Right ventricle myocardium superior (tissue), 1 donor: ENCODE measurements around the gene STMP1. TPM values are rescaled to one million over a fixed set of nuclear protein-coding genes. Genes with fewer than 3 reads are reported as not detected.
"Not testable (repeated sequence)": the region's sequence is repeated elsewhere in the genome, so short reads cannot be mapped to it uniquely, and the experiment has no call there.

Experiments
- ATAC-seq: fragments of 200-7000 bp; cut with Tn5 transposase; one replicate; pipeline ENCODE4 v1.9.1; 2020; ENCODE audit warnings: mild to moderate bottlenecking; ENCODE audit not compliant: poor library complexity
- DNase-seq: peaks from one replicate; pipeline ENCODE4 v3.0.0-alpha.2; 2020
- intact Hi-C: fragments of 100-400 bp; cut with DNase I; formaldehyde crosslinking; loops from one replicate; pipeline ENCODE4 v1.11.2; 2022
- total RNA-seq: library from RNA; stranded (reverse); fragmentation: NEBNext Ultra II Directional; extraction: Animal tissue kit (Norgen Biotek cat#: 25700); gene quantifications from one replicate; pipeline ENCODE4 v1.2.1, GENCODE V29; 2021
- donor health status: DM: no; HTN: yes; CAD: no; lungs with severe emphysema.

The STMP1 gene
- total RNA-seq, 1 donor from 2014 or later: 25.6 TPM

DNA sequence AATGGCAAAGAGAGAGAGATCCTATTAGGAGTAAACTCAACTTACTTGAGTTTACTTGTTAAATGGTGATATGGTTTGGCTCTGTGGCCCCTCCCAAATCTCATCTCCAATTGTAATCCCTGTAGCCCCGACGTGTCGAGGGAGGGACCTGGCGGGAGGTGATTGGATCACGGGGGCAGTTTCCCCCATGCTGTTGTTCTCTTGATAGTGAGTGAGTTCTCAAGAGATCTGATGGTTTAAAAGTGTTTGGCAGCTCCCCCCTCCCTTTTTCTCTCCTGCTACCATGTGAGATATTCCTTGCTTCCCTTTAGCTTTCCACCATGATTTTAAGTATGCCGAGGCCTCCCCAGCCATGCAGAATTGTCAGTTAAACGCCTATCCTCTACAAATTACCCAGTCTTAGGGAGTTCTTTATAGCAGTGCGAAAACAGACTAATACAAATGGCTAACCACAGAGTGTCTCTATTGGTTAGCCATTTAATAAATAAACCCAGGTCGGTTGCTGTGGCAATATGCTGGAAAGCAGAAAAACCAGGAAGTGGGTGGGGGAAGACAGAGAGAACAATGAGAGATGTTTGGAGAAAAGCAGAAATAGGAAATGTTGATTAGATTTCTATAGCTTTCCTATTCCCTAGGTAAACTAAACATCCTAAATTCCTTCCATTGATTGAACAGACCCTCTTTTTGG lies 3.0 kb upstream of the STMP1 start:
- intact Hi-C loops: no loop called here
- ATAC-seq (no peak), DNase-seq (no peak)

DNA sequence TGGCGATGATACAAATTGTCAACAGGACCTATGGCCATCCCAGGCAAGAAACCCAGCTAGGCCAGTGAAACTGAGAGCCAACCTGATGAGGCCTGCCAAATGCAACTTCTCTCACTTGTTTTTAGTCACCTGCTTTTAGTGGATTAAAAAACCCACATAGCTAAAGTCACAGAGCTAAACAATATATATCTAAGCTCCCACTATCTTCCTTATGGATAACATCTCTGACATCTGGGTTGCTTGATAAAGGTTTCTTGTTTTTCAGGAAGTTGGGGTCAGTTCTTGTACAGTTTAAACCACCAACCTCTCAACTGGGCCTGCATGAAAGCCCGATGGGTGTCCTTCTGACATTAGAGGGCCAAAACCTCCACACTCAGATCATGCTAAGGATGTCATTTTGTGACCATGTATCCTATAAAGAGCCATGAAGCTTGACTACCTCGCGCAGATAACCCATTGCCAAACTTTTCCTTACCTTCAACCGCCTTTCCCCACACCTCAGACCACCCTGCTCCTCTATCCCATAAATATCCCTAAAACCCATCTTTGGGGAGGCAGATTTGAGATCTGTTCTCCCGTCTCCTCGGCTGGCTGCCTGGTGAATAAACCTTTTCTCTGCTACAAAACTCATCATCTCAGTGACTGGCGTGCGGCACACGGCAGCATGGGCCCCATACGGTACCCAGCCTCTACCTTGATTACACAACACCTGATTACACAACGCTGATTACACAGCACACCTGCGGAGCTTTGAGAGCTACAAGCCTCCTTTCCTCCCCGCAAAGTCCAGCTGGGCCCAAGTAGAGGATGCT lies 797 bp upstream of the STMP1 start:
- no peak for DNase-seq
- intact Hi-C loops: loop anchor here (10.0 kb wide), 1 partner anchor 353 kb away; no protein-coding TSS in a partner anchor
- peak; percentile 4 for ATAC-seq

DNA sequence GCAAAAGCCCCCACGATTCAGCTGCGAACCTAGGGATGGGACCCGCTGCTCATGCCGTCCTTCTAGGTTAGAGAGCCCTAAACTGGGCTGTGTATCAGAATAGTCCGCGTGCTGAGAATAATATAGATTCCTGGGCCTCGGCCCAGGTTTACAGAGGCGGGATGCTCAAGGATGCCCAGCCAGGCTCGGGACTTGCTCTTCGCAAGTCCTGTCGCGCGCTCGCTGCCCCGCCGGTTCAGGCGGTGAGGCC lies 266 bp upstream of the STMP1 start:
- ATAC-seq: no peak

DNA sequence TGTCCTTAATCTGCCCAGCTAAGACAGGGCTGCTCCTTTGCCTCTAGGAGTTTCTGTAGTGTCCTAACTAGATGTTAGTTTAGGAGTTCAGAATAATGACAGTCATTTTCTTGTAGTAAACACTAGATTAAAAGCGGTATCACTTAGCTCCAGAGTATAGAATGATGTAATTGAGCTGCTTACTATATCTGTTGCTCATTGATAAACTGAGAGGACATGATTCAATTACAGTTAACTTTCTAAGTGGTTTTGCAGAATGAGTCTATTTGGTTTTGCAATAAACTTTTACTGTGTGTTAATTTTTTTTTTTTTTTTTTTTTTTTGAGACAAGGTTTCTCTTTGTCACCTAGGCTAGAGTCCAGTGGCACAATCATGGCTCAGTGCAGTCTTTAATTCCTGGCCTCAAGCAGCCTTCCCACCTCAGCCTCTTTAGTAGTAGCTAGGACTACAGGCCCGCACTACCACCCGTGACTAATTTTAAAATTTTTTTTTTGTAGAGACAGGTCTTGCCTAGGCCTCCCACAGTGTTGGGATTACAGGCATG lies 1.8 kb downstream of the STMP1 start:
- intact Hi-C loops: loop anchor here (10.0 kb wide), 1 partner anchor 351 kb away; no protein-coding TSS in a partner anchor
- DNase-seq (no peak), ATAC-seq (no peak)

More for the DNA sequence above, 266 bp upstream of the STMP1 start:
- intact Hi-C loops: loop anchor here (10.0 kb wide), 1 partner anchor 353 kb away; no protein-coding TSS in a partner anchor
- no peak for DNase-seq

DNA sequence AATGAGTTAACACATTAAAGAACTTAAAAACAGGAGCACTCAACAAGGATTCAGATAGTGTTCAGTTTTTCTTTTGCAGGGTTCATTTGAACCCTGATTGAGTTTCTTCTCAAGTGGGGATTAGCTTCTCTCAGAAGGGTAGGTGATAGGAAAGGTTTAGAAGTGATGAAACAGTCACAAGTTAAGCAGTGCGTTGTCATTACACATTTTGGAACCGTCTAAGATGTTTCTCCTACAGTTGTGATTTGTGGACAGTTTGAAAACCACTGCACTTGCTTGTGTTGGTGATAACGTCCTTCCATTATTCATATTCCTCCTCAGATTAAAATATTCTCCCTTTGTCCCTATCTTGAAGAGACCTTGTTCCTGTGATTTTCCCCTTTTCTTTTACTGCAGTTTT lies 2.7 kb downstream of the STMP1 start:
- ATAC-seq: no peak
- no peak for DNase-seq
- intact Hi-C loops: loop anchor here (10.0 kb wide), 1 partner anchor 350 kb away; no protein-coding TSS in a partner anchor

DNA sequence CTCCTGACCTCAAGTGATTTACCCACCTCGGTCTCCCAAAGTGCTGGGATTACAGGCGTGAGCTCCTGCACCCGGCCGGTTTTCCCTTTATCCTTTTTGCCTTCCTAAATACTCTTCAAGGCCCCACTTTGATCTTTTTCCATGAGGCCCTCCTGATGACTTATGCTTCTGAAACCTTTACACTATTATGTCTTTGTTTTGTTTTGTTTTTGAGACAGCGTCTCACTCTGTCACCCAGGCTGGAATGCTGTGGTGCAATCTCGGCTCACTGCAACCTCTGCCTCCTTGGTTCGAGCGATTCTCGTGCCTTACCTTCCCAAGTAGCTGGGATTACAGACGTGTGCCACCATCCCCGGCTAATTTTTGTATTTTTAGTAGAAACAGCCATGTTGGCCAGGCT lies 3.8 kb downstream of the STMP1 start:
- intact Hi-C loops: loop anchor here (10.0 kb wide), 1 partner anchor 349 kb away; no protein-coding TSS in a partner anchor
- ATAC-seq (no peak), DNase-seq (no peak)

DNA sequence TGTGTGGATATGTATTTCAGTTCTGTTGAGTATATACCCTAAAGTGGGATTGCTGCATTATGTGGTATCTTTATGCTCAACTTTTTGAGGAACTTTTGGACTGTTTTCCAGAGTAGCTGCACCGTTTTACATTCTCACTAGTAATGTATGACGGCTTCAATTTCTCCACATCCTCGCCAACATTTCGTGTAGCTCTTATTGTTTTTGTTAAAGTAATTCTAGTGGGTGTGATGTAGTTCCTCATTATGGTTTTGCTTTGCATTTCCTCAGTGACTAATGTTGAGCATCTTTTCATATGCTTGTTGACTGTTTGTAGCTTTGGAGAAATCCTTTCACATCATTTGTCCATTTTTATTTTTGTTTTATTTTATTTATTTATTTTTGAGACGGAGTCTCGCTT lies 4.5 kb downstream of the STMP1 start:
- no peak for ATAC-seq
- intact Hi-C loops: loop anchor here (10.0 kb wide), 1 partner anchor 348 kb away; no protein-coding TSS in a partner anchor

DNA sequence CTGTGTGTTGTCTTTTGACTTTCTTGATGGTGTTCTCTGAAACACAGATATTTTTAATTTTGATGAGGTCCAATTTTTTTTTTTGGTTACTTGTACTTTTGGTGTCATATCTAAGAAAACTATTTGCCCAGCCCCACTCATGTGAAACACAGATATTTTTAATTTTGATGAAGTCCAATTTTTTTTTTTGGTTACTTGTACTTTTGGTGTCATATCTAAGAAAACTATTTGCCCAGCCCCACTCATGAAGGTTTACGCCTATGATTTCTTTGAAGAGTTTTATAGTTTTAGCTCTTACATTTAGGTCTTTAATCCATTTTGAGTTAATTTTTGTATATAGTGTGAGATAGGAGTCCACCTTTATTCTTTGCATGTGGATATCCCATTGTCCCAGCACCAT lies 5.3 kb downstream of the STMP1 start:
- not testable (repeated sequence) for ATAC-seq, DNase-seq
- intact Hi-C loops: loop anchor here (10.0 kb wide), 1 partner anchor 347 kb away; no protein-coding TSS in a partner anchor

More for the DNA sequence above, 4.5 kb downstream of the STMP1 start:
- DNase-seq: no peak

DNA sequence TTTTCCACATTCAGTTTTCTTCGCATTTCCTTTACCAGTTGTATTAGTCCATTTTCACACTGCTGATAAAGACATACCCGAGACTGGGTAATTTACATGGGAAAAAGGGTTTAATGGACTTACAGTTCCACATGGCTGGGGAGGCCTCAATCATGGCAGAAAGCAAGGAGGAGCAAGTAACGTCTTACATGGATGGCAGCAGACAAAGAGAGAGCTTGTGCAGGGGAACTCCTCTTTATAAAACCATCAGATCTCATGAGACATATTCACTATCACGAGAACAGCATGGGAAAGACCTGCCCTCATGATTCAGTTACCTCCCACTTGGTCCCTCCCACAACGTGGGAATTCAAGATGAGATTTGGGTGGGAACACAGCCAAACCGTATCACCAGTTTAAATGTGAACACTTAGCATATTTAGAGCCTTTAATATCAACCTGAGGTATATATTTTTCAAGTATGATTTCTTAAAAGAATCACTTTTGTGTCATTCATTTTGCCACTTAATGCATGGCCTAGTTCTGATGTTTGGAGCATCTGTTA lies 6.6 kb downstream of the STMP1 start:
- intact Hi-C loops: loop anchor here (10.0 kb wide), 1 partner anchor 346 kb away; no protein-coding TSS in a partner anchor
- not testable (repeated sequence) for DNase-seq, ATAC-seq

DNA sequence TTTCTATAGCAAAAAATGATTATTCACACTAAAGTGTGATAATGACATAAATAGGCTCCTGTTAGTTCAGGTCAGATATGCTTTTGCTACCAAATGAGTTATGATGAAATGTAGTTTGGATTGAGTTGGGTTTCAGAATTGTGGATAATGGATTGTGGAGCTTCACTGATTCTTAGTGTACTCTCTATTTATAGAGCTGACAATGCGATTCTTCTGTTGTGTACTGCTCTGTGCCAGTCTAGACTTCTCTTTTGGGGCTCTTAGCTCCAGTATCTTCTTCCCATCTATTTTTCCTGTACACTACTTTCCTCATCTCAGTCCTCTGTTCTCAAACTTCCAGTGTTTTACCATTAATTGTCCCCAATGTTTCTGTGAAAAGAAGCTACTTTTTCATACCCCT lies 7.5 kb downstream of the STMP1 start:
- no peak for ATAC-seq
- DNase-seq: no peak
- intact Hi-C loops: loop anchor here (5.0 to 10.0 kb wide), 2 partner anchors 123 to 345 kb away; no protein-coding TSS in a partner anchor

DNA sequence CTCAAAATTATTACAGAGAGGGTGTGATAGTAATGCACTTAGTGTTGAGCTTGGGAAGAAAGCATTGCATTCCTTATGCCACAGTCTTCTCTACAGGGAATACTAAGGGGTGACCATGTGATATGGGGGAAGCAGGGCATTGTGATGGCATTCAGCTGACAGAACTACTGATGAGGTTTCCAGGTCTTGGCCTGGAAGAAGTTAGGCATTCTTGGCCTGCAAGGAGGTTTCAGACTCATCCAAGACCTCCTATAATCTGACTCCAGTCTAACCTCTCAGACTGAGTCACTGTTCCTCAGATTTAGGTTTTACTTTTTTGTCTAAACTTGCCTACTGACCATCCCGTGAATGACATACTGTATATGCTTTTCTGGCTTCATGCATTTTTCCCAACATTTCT lies 7.9 kb downstream of the STMP1 start:
- intact Hi-C loops: loop anchor here (5.0 kb wide), 1 partner anchor 122 kb away; no protein-coding TSS in a partner anchor
- no peak for ATAC-seq

DNA sequence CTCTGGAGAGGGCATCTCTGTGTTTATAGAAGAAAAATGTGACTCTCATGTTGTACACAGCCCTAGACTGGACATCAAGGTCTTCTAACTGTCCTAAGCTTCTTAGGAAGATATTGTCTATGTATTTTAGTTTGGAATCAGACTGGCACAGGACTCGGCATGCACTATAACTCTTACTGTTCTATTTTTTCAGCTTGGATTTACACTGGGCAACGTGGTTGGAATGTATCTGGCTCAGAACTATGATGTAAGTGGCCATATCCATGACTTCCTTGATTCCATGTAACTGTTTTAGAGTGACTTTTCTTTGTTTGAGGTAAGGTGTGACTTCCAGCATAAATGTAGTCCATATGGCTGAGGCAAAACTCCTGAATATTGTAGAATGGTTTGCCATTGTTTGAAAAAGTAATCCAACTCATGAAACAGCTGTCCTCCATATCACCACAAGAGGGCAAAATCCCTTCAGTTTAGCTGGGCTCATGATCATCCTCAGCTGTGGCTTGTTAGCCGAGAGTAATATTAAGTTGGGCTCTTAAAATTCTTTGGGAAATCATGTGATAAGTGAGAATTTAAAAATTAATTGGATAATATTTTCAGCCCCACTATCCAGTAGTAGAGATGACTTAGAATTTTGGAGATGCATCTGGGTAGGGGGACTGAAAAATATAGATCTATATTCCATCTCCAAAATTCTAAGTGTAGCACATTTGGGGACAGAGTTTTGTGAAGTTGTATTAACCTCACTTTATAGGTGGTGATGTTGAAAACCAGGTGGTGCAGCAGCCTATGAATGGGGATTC lies 10.4 kb downstream of the STMP1 start:
- no peak for DNase-seq
- peak; percentile 81 for ATAC-seq
- intact Hi-C loops: loop anchor here (5.0 kb wide), 1 partner anchor 120 kb away; no protein-coding TSS in a partner anchor

More for the DNA sequence above, 7.9 kb downstream of the STMP1 start:
- DNase-seq: no peak

DNA sequence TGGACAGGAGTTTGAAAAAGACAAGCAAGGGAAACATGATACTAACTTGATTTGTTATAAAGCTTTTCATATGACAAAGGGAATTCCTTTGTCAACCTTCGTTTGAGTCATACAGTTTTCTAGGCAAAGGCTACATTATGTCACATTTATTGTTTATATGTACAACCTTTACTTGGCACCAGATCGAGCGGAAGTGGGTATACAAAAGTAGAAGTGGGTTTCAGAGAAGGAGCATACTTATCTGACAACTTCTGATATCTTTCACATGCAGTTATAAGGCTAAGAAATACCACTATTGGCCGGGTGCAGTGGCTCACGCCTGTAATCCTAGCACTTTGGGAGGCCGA lies 11.0 kb downstream of the STMP1 start:
- intact Hi-C loops: loop anchor here (5.0 kb wide), 1 partner anchor 119 kb away; no protein-coding TSS in a partner anchor

DNA sequence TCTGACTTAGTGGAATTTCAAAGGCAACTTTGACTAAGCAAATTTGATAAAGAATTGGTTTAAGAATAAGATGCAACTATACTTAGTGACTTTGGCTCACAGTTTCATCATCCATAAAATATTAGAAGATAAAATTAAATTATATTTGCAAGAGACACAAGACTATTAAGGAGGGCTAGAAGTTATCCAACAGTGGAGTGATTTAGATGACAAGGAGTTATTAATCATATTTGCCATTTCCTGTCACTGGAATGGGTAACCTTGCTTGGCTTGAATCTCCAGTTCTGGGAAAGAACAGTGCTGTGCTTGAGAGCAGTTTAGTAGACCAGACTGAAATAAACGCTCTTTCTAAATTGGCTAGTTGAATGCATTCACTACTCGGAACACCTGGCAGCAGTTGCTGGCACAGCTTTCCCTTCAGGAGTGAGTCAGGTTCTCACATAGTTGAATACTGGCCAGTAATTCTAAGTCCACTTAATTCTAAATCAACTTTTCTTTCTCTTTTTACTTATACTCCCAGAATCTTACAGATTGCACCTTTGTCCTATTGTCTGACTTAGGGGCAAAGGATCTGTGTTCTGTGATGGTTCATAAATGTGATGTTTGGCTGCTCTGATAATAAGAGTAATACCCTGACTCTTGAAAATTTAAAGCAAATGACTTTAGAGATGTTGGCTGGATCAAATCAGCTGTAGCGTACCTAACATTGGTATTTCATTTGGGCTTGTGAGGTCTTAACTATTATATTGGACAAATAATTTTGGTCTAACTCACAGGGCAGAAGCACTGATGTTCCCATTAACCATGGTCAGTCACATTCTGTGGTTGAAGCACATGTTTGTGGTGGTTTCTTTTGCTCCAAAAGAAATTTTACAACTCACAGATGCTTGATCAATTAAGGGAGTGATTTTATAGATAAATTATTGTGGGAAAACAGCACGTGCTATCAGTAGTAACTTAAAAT lies 16.6 kb downstream of the STMP1 start:
- ATAC-seq: peak; percentile 73
- DNase-seq: peak; percentile 75
- intact Hi-C loops: no loop called here

More for the DNA sequence above, 11.0 kb downstream of the STMP1 start:
- ATAC-seq (peak; percentile 6), DNase-seq (no peak)

DNA sequence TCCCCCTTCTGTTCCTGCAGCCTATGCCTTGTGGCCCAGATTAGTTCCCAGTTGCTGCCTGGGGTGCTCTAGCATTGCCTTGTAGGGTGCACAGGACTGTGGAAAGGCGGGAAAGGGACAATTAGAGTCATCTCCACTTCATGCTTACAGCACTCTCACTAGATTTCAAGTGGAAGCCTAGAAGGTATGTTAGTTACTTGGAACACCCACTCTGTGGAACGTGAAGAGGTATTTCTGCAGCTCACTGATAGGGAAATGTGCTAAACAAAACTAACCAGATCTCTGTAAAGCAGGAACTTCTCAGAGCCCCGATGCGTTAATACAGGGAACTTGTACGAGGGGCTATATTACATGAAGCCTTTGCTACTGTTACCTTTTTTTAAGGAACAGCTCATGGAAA lies 19.4 kb downstream of the STMP1 start:
- no peak for DNase-seq
- intact Hi-C loops: no loop called here
- ATAC-seq: peak; percentile 54

DNA sequence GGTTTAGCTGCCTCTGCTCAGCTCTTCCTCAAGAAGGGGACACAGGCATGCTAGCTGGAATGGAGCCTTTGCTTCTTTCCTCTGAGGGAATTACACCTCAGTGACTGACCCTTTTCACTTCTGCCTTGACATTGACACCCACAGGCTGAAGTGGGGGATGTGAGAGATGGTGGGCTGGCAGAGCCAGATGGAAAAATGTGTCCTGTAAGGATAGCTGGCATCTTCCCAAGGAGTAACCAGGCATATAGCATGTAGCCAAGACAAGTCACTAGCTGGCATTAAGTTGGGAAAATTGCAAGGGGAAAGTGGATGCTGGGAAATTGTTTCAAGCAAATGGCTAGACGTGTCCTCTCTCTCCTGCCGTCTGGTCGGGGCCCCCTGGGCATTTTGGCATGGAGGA lies 19.9 kb downstream of the STMP1 start:
- intact Hi-C loops: no loop called here
- peak; percentile 60 for ATAC-seq
- no peak for DNase-seq

DNA sequence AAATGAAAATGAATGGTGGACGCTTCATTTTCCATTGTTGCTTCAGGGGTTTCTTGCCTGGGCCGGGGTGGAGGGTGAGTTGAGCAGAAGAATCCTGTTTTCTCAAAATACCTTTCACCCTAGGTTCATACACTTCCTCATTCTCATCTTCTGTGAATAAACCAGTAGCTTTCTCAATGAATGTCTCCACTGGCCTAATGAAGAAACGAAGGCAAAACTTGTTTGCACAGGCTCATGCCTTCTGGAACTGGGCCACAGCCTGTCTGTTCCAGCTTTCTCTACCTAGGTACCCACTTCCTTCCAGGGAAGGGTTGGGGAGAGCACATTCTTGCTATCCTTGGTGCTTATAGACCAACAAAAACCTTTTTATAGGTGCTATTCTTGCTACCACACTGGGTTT lies 21.3 kb downstream of the STMP1 start:
- ATAC-seq: no peak
- intact Hi-C loops: no loop called here
- no peak for DNase-seq
